ENCODE data around the gene CINP.

- no peak for TF ChIP-seq POLR2A (IDR thresholded peaks at IDR 0.05)
- TF ChIP-seq, protein P1, sequence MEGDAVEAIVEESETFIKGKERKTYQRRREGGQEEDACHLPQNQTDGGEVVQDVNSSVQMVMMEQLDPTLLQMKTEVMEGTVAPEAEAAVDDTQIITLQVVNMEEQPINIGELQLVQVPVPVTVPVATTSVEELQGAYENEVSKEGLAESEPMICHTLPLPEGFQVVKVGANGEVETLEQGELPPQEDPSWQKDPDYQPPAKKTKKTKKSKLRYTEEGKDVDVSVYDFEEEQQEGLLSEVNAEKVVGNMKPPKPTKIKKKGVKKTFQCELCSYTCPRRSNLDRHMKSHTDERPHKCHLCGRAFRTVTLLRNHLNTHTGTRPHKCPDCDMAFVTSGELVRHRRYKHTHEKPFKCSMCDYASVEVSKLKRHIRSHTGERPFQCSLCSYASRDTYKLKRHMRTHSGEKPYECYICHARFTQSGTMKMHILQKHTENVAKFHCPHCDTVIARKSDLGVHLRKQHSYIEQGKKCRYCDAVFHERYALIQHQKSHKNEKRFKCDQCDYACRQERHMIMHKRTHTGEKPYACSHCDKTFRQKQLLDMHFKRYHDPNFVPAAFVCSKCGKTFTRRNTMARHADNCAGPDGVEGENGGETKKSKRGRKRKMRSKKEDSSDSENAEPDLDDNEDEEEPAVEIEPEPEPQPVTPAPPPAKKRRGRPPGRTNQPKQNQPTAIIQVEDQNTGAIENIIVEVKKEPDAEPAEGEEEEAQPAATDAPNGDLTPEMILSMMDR (IDR thresholded peaks at IDR 0.05), result no peak
These were observed 6.4 kb downstream of the CINP start for GRCh38 chr14:102356280-102356679.

Data from suprapubic skin (tissue), 3 donors.